IPS-20b (cell line): ENCODE data around the gene ROPN1L.
"Not testable (repeated sequence)": the region's sequence is repeated elsewhere in the genome, so short reads cannot be mapped to it uniquely, and the experiment has no call there.

Experiments
- H3K27ac ChIP-seq: one replicate; pipeline ENCODE4 v1.5.1; 2013; ENCODE audit warnings: low read length
- H3K27me3 ChIP-seq: 2 replicates; pipeline ENCODE4 v1.6.1; 2013; ENCODE audit warnings: mild to moderate bottlenecking, low read length, inconsistent platforms; ENCODE audit not compliant: insufficient read depth
- H3K36me3 ChIP-seq: 2 replicates; pipeline ENCODE4 v1.6.1; 2013; ENCODE audit warnings: low read depth, mild to moderate bottlenecking, inconsistent platforms, low read length, moderate library complexity; ENCODE audit not compliant: insufficient read depth
- H3K4me1 ChIP-seq: 2 replicates; pipeline ENCODE4 v1.6.1; 2013; ENCODE audit warnings: mild to moderate bottlenecking, control low read depth, inconsistent platforms, low read length, moderate library complexity; ENCODE audit not compliant: insufficient read depth
- H3K4me3 ChIP-seq: 2 replicates; pipeline ENCODE4 v1.5.1; 2013; ENCODE audit warnings: mild to moderate bottlenecking, low read length, inconsistent platforms
- H3K9ac ChIP-seq: 2 replicates; pipeline ENCODE4 v1.6.1; 2013; ENCODE audit warnings: low read depth, mild to moderate bottlenecking, inconsistent platforms, low read length, moderate library complexity
- H3K9me3 ChIP-seq: 2 replicates; pipeline ENCODE4 v1.6.1; 2013; ENCODE audit warnings: mild to moderate bottlenecking, low read depth, low read length, inconsistent platforms; ENCODE audit not compliant: insufficient read depth

ROPN1L gene

DNA sequence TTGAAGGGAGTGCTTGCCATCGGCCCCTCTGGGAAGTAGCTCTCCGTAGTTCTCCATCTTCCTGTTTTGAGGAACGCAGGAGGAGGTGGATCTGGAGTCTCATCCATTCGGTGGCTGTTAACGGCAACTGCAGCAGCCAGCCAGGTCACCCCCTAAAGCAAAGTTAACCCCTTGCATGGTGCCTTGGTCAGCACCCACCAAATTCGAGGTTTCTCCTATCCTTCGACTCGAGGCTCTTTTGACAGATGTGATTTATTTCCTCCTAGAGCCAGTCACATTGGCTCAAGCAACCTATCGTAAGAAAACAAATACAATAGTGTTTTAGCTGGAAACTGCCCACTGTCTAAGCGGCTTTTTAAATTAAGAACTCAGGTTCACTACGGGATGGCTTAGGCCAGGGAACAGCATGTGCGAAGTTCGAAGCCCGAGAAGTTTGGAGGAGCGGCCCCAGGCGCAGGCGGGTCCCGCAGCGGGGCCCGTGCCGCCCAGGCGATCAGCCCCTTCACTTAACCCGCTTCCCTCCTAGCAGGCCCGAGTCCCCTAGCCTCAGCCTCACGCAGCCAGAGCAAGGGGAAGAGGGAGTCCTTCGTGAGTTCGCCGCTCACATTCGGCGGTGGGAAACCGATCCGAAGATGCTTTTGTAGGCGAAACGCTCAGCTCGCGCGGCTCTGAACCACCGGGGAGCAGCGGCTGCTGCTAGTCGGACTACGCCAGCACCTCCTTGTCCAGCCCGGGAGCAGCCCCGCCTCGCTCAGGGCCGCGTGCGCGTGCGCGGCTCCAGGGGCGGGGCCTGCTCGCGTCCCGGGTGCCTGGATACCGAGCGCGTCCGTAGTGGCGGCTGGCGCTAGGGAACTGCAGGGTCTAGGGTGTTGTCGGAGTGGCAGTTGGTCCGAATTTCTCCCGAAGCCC is at the start of gene ROPN1L:
TSS of gene ROPN1L (plus strand) at position 797 of the 909 bp plus-strand sequence. CDS start 289 bp downstream, outside the sequence.
- no peak within 1 kb of the TSS for H3K27ac ChIP-seq
- peak within 1 kb of the TSS; percentile 49; the same call in 1 of the 2 replicates for H3K9ac ChIP-seq
- no peaks in the 10 kb centered on the region; the same call in 1 of the 2 replicates for H3K36me3 ChIP-seq
- peak within 1 kb of the TSS; percentile 77 for H3K4me3 ChIP-seq
- peaks cover 37% of the 10 kb centered on the region for H3K27me3 ChIP-seq
- H3K4me1 ChIP-seq = no peaks in the 10 kb centered on the region; the same call in 1 of the 2 replicates
- no peaks in the 10 kb centered on the region for H3K9me3 ChIP-seq

DNA sequence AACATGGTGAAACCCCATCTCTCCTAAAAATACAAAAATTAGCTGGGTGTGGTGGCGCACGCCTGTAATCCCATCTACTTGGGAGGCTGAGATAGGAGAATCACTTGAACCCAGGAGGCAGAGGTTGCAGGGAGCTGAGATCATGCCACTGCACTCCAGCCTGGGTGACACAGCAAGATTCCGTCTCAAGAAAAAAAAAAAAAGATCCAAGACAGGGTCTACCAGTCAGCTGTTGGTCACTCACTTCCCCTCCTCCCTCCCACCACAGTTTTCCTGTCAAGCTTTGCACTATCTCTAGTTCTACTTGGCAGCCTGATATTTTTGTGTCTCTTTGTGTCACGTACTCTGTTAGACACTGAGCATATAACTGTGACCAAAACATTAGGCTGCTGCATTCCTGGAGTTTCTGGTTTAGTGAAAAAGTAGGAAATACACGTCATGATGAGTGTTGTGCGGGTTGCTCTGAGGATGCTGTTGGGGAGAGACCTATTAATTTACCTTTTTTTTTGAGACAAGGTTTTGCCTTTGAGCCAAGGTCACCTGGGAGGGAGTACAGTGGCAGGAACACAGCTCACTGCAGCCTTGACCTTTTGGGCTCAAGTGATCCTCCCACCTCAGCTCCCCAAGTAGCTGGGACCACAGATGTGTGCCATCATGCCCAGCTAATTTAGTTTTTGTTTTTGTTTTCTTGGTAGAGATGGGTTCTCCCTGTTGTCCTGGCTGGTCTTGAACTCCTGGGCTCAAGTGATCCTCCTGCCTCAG is 48.9 kb upstream of the ROPN1L start:
- not testable (repeated sequence) for H3K27me3 ChIP-seq, H3K4me3 ChIP-seq, H3K4me1 ChIP-seq, H3K9me3 ChIP-seq, H3K9ac ChIP-seq, H3K27ac ChIP-seq
- H3K36me3 ChIP-seq = peaks cover 96% of the 10 kb centered on the region

DNA sequence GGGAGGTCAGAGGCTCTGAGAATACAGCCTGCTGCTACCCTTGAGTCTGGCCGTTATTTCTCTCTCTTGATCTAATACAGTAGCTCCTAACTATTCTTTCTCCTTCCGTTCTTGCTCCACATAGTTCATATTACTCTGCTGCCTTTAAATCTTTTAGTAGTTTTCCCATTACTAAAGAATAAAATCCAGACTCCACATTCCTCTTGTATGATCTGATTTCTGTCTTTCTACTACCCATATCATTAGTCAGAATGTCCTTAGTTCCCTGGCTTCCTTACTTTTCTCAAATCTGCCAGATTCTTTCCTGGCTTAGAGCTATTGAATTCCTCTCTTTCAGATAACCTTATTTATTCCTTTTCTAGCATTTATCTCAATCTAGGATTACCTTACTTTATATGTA is 48.2 kb upstream of the ROPN1L start:
- Histone ChIP-seq H3K27ac (no peak overlapping the region), H3K4me1 (no peaks in the 10 kb centered on the region), H3K9me3 (no peaks in the 10 kb centered on the region), H3K4me3 (no peak overlapping the region), H3K9ac (no peak overlapping the region), H3K27me3 (no peaks in the 10 kb centered on the region), H3K36me3 (peaks cover 94% of the 10 kb centered on the region)

DNA sequence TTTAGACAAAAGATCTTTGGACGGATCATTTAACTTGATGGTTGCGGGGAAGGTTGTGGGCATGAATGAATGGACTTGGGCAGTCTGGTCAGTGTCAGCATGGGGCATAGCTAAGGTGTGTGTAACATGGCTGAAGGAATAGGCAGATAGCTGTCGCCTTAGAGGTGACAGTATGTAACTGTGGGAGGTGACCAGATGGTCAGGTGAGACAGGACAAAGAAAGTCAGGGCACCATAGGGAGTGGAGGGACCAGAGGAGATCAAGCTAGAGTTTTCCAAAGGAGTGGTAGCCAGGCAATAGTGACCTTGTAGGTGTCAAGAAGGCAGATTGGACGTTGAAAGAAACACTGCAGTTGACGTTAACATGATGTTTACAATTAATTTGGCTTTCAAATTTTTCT is 45.1 kb upstream of the ROPN1L start:
- Histone ChIP-seq H3K4me1 (no peaks in the 10 kb centered on the region), H3K4me3 (no peak overlapping the region), H3K36me3 (peaks cover 89% of the 10 kb centered on the region), H3K27ac (no peak overlapping the region), H3K9me3 (no peaks in the 10 kb centered on the region), H3K27me3 (no peaks in the 10 kb centered on the region), H3K9ac (no peak overlapping the region)

DNA sequence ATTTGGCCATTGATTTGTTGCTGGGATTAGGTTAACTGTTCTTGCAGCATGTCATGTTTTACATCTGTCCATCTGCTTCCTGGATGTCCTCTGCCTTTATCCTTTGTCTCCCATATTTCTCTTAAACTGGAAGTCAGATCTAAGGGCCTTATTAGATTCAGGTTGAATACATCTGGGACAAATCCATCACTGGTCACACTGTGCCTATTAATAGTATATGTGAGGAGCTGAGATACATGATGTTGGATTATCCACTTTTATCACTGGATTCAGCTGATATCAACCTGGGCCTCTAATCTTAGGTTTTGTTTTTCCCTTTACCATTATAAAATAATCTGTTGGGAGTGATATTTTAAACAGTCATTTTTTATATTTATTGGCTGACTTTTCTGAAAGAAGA is 41.8 kb upstream of the ROPN1L start:
- no peaks in the 10 kb centered on the region for H3K9me3 ChIP-seq
- H3K4me1 ChIP-seq = no peaks in the 10 kb centered on the region
- peaks cover 91% of the 10 kb centered on the region for H3K36me3 ChIP-seq
- H3K27me3 ChIP-seq = no peaks in the 10 kb centered on the region
- H3K4me3 ChIP-seq = no peak overlapping the region
- H3K27ac ChIP-seq = no peak overlapping the region
- no peak overlapping the region for H3K9ac ChIP-seq

DNA sequence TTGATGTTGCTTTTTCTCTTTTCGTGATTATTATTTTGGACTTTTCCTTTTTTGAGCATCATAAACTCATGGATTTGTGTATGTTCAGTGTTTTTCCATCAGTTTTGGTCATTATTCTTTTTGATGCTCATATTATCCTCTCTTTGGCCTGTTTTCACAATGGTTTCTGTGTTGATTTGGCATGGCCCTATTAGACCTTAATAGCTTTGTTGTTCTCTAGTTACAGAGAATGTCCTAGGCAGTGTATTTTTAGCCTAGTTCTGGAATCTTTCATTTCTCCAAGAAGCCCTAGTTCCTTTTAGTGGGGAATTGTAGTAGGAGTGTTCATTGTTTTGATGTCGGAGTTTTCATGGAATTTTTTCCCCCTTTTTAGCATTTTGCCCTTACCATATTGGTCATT is 41.3 kb upstream of the ROPN1L start:
- Histone ChIP-seq H3K36me3 (peaks cover 91% of the 10 kb centered on the region), H3K9me3 (no peaks in the 10 kb centered on the region), H3K4me3 (no peak overlapping the region), H3K9ac (no peak overlapping the region), H3K27me3 (no peaks in the 10 kb centered on the region), H3K27ac (no peak overlapping the region), H3K4me1 (no peaks in the 10 kb centered on the region)

DNA sequence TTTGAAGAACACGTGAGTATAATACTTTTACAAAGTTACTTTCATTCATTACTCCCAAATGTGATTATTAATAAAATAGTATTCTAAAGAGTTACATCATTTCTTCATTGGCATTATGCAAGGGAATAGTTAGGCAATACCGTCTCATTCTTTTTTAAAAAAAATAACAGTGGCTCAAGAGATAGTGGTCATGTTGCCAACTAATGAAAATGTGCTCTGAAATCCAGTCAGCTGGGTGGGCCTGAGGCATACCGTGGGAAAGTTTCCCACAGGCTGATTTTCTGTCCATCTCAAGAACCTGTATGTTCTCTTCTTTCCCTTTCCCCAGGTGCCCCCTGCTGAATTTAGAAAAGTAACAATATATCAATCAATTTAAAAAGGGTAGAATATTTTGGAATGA is 40.8 kb upstream of the ROPN1L start:
- H3K4me3 ChIP-seq = no peak overlapping the region
- H3K4me1 ChIP-seq = no peaks in the 10 kb centered on the region
- H3K27me3 ChIP-seq = no peaks in the 10 kb centered on the region
- no peak overlapping the region for H3K27ac ChIP-seq
- H3K36me3 ChIP-seq = peaks cover 91% of the 10 kb centered on the region
- H3K9me3 ChIP-seq = no peaks in the 10 kb centered on the region; the same call in 1 of the 2 replicates
- no peak overlapping the region for H3K9ac ChIP-seq

DNA sequence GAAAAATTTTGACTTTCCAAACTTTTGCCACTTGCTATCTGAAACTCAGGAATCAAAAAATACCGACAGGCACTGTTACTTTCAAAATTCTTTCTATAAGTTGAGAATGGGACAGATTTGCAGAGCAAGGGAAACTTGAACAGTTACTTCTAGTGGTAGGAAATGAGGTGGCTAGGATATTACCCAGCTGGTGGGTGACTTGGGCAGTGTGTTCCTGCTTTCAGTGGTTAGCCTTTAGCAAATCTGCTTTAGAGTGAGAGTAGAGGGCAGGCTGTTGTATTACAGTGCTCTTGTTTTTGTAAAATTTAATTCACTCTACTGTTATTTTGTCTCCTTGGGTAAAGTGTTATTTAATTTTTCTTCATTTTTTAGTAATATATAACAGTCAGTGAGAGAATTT is 40.2 kb upstream of the ROPN1L start:
- no peak overlapping the region for H3K4me3 ChIP-seq
- no peak overlapping the region for H3K27ac ChIP-seq
- H3K9ac ChIP-seq = no peak overlapping the region
- H3K4me1 ChIP-seq = no peaks in the 10 kb centered on the region
- no peaks in the 10 kb centered on the region; the same call in 1 of the 2 replicates for H3K9me3 ChIP-seq
- peaks cover 91% of the 10 kb centered on the region for H3K36me3 ChIP-seq
- no peaks in the 10 kb centered on the region for H3K27me3 ChIP-seq

DNA sequence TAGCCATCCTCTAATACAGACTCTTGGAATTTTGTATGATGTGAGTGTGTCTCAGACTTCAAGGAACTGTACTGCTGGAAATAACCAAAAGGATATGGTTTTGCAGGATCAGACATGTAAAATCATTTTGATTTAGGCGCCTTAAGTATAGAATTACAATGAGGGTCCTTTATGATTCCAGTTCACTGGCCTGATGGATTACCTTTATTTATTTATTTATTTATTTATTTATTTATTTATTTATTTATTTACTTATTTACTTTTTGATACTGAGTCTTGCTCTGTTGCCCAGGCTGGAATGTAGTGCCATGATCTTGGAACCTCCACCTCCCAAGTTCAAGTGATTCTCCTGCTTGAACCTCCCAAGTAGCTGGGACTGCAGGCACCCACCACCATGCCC is 37.9 kb upstream of the ROPN1L start:
- Histone ChIP-seq H3K27me3 (no peaks in the 10 kb centered on the region), H3K27ac (no peak overlapping the region), H3K4me3 (no peak overlapping the region), H3K9me3 (no peaks in the 10 kb centered on the region; the same call in 1 of the 2 replicates), H3K9ac (no peak overlapping the region), H3K4me1 (no peaks in the 10 kb centered on the region), H3K36me3 (peaks cover 93% of the 10 kb centered on the region)

DNA sequence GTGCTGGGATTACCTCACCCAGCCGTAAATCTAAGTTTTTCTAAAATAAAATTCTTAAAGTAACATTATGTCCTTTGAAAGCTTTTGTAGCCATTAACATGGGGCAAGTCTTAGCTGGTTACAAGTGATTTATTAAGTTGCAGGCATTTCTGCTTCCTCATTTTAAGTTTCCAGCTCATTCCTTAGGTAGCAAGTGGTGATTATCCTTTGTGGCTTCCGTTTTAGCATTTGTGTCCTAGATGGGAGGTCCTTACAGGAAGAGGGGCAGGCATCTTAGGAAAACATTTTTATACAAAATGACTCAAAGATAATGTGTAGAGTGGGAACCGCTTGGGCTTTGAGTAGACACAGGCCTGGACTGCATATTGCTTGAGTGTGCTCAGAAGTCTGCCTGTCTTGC is 35.0 kb upstream of the ROPN1L start:
- Histone ChIP-seq H3K9me3 (no peaks in the 10 kb centered on the region; the same call in 1 of the 2 replicates), H3K4me1 (no peaks in the 10 kb centered on the region), H3K36me3 (peaks cover 99% of the 10 kb centered on the region), H3K9ac (no peak overlapping the region), H3K27me3 (no peaks in the 10 kb centered on the region), H3K4me3 (no peak overlapping the region), H3K27ac (no peak overlapping the region)

DNA sequence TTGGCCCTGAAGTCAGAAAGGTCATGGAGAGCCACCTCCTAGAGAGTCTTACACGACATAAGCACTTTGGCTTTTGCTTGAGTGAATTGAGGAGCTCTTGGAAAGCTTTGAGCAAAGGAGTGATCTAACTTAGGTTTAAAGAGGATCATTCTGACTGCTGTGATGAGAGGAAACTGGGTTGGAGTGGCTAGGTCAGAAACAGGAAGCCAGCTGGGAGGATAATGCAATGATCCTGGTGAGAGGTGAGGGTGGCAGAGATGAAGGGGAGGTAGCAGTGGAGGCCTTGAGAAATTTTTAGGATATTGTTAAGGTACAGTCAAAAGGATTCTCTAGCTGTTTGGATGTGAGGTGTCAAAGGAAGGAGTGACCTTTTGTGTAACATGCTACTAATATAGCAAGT is 32.2 kb upstream of the ROPN1L start:
- no peaks in the 10 kb centered on the region for H3K4me1 ChIP-seq
- peaks cover 97% of the 10 kb centered on the region for H3K36me3 ChIP-seq
- H3K27ac ChIP-seq = no peak overlapping the region
- no peaks in the 10 kb centered on the region; the same call in 1 of the 2 replicates for H3K9me3 ChIP-seq
- no peak overlapping the region for H3K4me3 ChIP-seq
- no peaks in the 10 kb centered on the region for H3K27me3 ChIP-seq
- H3K9ac ChIP-seq = no peak overlapping the region
